GM12878 (cell line): ENCODE data around the gene FLT1. TPM values are rescaled to one million over a fixed set of nuclear protein-coding genes. Genes with fewer than 3 reads are reported as not detected.

Source experiments
- ATAC-seq: fragments of 200-7000 bp; cut with Tn5 transposase; 3 replicates; pipeline ENCODE4 v1.9.1; 2020; ENCODE audit warnings: mild to moderate bottlenecking, moderate library complexity
- BruUV-seq: library from RNA; stranded (reverse); fragments of 400-500 nt; replicated peaks from 2 replicates; lab custom pipeline; 2021; lab: Mats Ljungman, UMichigan
- CTCF ChIA-PET: fragments of 300-600 bp; sonication (Branson Sonifier 250); formaldehyde crosslinking; extraction: SDS; loops from one replicate; lab custom pipeline; 2021; ENCODE audit warnings: inconsistent platforms; lab: Yijun Ruan, JAX
- POLR2A ChIA-PET: fragments of 350-600 bp; formaldehyde crosslinking; extraction: SDS; loops from one replicate; lab custom pipeline; 2021; ENCODE audit warnings: inconsistent platforms; lab: Charles Lee
- RAD21 ChIA-PET: fragments of 300-600 bp; sonication (Branson Sonifier 250); formaldehyde crosslinking; loops from one replicate; lab custom pipeline; 2023; ENCODE audit warnings: antibody characterized with exemption; ENCODE audit not compliant: unreplicated experiment; lab: Charles Lee
- SMC1A ChIA-PET: fragments of 300-600 bp; sonication (Branson Sonifier 250); formaldehyde crosslinking; loops from one replicate; lab custom pipeline; 2023; ENCODE audit not compliant: unreplicated experiment, uncharacterized antibody; lab: Charles Lee
- DNase-seq: peaks from one replicate; pipeline ENCODE4 v3.0.0-alpha.2; 2011; ENCODE audit warnings: low read depth, low spot score
- FAIRE-seq: peaks from 3 replicates; lab custom pipeline; 2011; peaks lifted over from hg19 to GRCh38; lab: Jason Lieb, UNC
- H2AFZ ChIP-seq: 2 replicates; pipeline ENCODE4 v1.6.0; 2011; ENCODE audit warnings: low read depth, low read length, control low read depth; ENCODE audit not compliant: control insufficient read depth
- H3K27ac ChIP-seq: 2 replicates; pipeline ENCODE4 v1.5.1; 2011; ENCODE audit warnings: control low read depth; ENCODE audit not compliant: control insufficient read depth, insufficient read depth
- H3K27me3 ChIP-seq, 2 experiments: replicated peaks in 1 of 2; 2 replicates each; pipeline versions ENCODE4 v1.6.0 to v1.6.1; 2011; ENCODE audit warnings: low read length in 1 of 2; ENCODE audit not compliant: control insufficient read depth in 2 of 2, insufficient read depth in 2 of 2
- H3K36me3 ChIP-seq, 2 experiments: 2 replicates each; pipeline ENCODE4 v1.5.1; 2011; ENCODE audit warnings: low read length in 1 of 2; ENCODE audit not compliant: control insufficient read depth in 2 of 2, insufficient read depth in 2 of 2
- H3K4me1 ChIP-seq: 2 replicates; pipeline ENCODE4 v1.6.1; 2011; ENCODE audit warnings: mild to moderate bottlenecking, low read length, moderate library complexity, mixed read lengths; ENCODE audit not compliant: control insufficient read depth, insufficient read depth
- H3K4me2 ChIP-seq: 2 replicates; pipeline ENCODE4 v1.6.0; 2011; ENCODE audit warnings: control low read depth; ENCODE audit not compliant: control insufficient read depth, insufficient read depth
- H3K4me3 ChIP-seq: fragments of 200-600 bp; sonication (generic); 2 replicates; pipeline ENCODE4 v1.5.1; 2016
- H3K79me2 ChIP-seq: 2 replicates; pipeline ENCODE4 v1.6.0; 2011; ENCODE audit warnings: low read length; ENCODE audit not compliant: control insufficient read depth, insufficient read depth
- H3K9ac ChIP-seq: 2 replicates; pipeline ENCODE4 v1.8.0; 2011; ENCODE audit warnings: low read length, control low read depth, mixed read lengths; ENCODE audit not compliant: control insufficient read depth, insufficient read depth
- H3K9me3 ChIP-seq: replicated peaks from 3 replicates; pipeline ENCODE4 v1.5.1; 2011; ENCODE audit warnings: mild to moderate bottlenecking, low read length; ENCODE audit not compliant: control insufficient read depth, insufficient read depth
- H4K20me1 ChIP-seq: 2 replicates; pipeline ENCODE4 v1.6.0; 2011; ENCODE audit not compliant: control insufficient read depth, insufficient read depth
- BHLHE40 ChIP-seq, 2 experiments: fragments of 450-650 bp in 1 of 2; IDR thresholded peaks; 2 replicates each; pipeline ENCODE4 v1.6.1; 2011 to 2017; ENCODE audit warnings: low read depth in 2 of 2, borderline replicate concordance in 1 of 2, improper control_type of control experiment in 1 of 2, low read length in 1 of 2, mild to moderate bottlenecking in 1 of 2
- NR2F1 ChIP-seq: fragments of 450-650 bp; conservative IDR thresholded peaks from 2 replicates; pipeline ENCODE4 v1.6.1; 2017; ENCODE audit warnings: mild to moderate bottlenecking
- ZNF687 ChIP-seq: fragments of 450-650 bp; IDR thresholded peaks from 2 replicates; pipeline ENCODE4 v1.6.1; 2017; ENCODE audit warnings: mild to moderate bottlenecking, moderate library complexity
- WGBS: methylation state at CpG from one replicate; pipeline ENCODE4 v1.1.6; 2016; ENCODE audit warnings: low lambda C conversion rate; ENCODE audit not compliant: insufficient replicate concordance, insufficient coverage; ENCODE audit errors: missing lambda C conversion rate; 5-methylcytosine and 5-hydroxymethylcytosine counted together
- in situ Hi-C: fragments of 300-500 bp; cut with MboI; formaldehyde crosslinking; loops from 9 replicates; pipeline ENCODE4 v1.14.3; 2018; ENCODE audit warnings: mixed read lengths
- intact Hi-C: fragments of 100-400 bp; cut with micrococcal nuclease; formaldehyde crosslinking; loops from one replicate; pipeline ENCODE4 v1.14.2; 2022; ENCODE audit not compliant: unreplicated experiment
- polyA plus RNA-seq, 11 experiments: library from polyadenylated mRNA; depleted of rRNA in 4 of 11; unstranded in 6 of 11; stranded (reverse) in 5 of 11; fragments of >200 nt; fragmentation: Nextera tagmentation in 4 of 11; fragmentation: Illumina TruSeq in 1 of 11; extraction: Ambion mirVana in 4 of 11; extraction: Trizol in 1 of 11; gene quantifications; 1 replicate in 1 of 11; 2 replicates in 10 of 11; pipeline versions ENCODE4 v1.2.1 to v1.2.3, GENCODE V29; 2011 to 2016; ENCODE audit warnings: inconsistent platforms in 2 of 11, missing spikeins in 2 of 11, low read depth in 1 of 11
- total RNA-seq, 4 experiments: library from RNA; depleted of rRNA in 3 of 4; stranded (reverse); fragments of >200 nt in 3 of 4; fragmentation: Illumina TruSeq in 1 of 4; extraction: Trizol in 1 of 4; gene quantifications; 2 replicates each; pipeline versions ENCODE4 v1.2.1 to v1.2.3, GENCODE V29; 2013 to 2021

FLT1 gene
- total and polyA plus RNA-seq, 10 of the 15 experiments (the other 5 are each of a cell fraction or from before 2014, with no cell fraction given): 0.55 to 5.6 (median 0.84) TPM

- Histone ChIP-seq H4K20me1 (no peaks in the 10 kb centered on the region), H3K9me3 (no peaks in the 10 kb centered on the region), H2AFZ (no peak overlapping the region), H3K4me2 (no peak overlapping the region), H3K27me3 (no peaks in the 10 kb centered on the region), H3K79me2 (no peaks in the 10 kb centered on the region)
- DNase-seq: no peak
- intact Hi-C loops (no loop called here), in situ Hi-C loops (loop anchor here (25.0 kb wide), 1 partner anchor 1060 kb away; no protein-coding TSS in a partner anchor)
- ChIA-PET SMC1A (interaction anchor here (1.2 to 1.5 kb wide), 2 partner anchors 11 to 75 kb away, joined by 3 to 4 read pairs; no protein-coding TSS in a partner anchor), RAD21 (interaction anchor here (1.6 kb wide), 1 partner anchor 11 kb away, joined by 3 read pairs; no protein-coding TSS in a partner anchor)
- TF ChIP-seq ZNF687 (no peak), BHLHE40 (IDR thresholded peaks at IDR 0.05; ENCODE audit: borderline replicate concordance in 1 of 2, low read depth in 2 of 2, low read length in 1 of 2) (peak in 1 of 2 experiments; percentile 36; a peak in 1 of 4 replicates), NR2F1 (peak; percentile 69)
- TF ChIP-seq, all 136 proteins: peak for 2
- no peaks in the 10 kb centered on the region for H3K36me3 ChIP-seq
- ATAC-seq (no peak), FAIRE-seq (no peak)
- BruUV-seq: no TSS peak
- ChIA-PET CTCF (no interaction called here), POLR2A (no interaction called here)
- no peak overlapping the region for H3K27ac ChIP-seq
- H3K4me1 ChIP-seq: no peaks in the 10 kb centered on the region
- H3K4me3 ChIP-seq: no peak overlapping the region
- no peak overlapping the region for H3K9ac ChIP-seq
- WGBS: 25% methylated on average over 4 of the region's 4 CpGs
Measured at GRCh38 chr13:28301839-28302238, 193.1 kb downstream of the FLT1 start.
